Measurements from ENCODE around the gene VAT1L.

- TF ChIP-seq CTCF (IDR thresholded peaks at IDR 0.05 in 2 of 3, conservative IDR thresholded peaks at IDR 0.05 in 1 of 3; ENCODE audit: borderline replicate concordance in 1 of 3, insufficient read depth in 1 of 3, low read depth in 2 of 3, low read length in 2 of 3) (no peak), RAD21 (IDR thresholded peaks at IDR 0.05; ENCODE audit: low read depth) (no peak), EGR1 (IDR thresholded peaks at IDR 0.05; ENCODE audit: low read depth) (no peak), SIN3A (IDR thresholded peaks at IDR 0.05; ENCODE audit: low read depth) (no peak), POLR2A (IDR thresholded peaks at IDR 0.05; ENCODE audit: borderline replicate concordance, extremely low read depth, insufficient read depth, insufficient read length) (no peak), EZH2phosphoT487 (IDR thresholded peaks at IDR 0.05; ENCODE audit: borderline replicate concordance) (no peak), REST (IDR thresholded peaks at IDR 0.05; ENCODE audit: low read depth) (no peak), ZNF274 (IDR thresholded peaks at IDR 0.05; ENCODE audit: low read depth, low read length) (no peak), EZH2 (IDR thresholded peaks at IDR 0.05) (no peak), POLR2AphosphoS5 (IDR thresholded peaks at IDR 0.05; ENCODE audit: low read depth, low read length) (no peak), MAX (IDR thresholded peaks at IDR 0.05) (no peak), CEBPB (IDR thresholded peaks at IDR 0.05; ENCODE audit: low read depth) (no peak), ATF3 (IDR thresholded peaks at IDR 0.05) (no peak)
These were observed 160.5 kb downstream of the VAT1L start for GRCh38 chr16:77948835-77949234.
